ENCODE results near the gene FAM227B.

GRCh38 chr15:49560045-49560444 lies 60.6 kb downstream of the FAM227B start:
- no peak for TF ChIP-seq POLR2A (IDR thresholded peaks at IDR 0.05)
- no peak for TF ChIP-seq CTCF (IDR thresholded peaks at IDR 0.05)
